HCT116 (cell line): ENCODE results near the gene TCIRG1. TPM values are rescaled to one million over a fixed set of nuclear protein-coding genes. Genes with fewer than 3 reads are reported as not detected.

Experiments
- ATAC-seq: fragments of 200-7000 bp; cut with Tn5 transposase; 2 replicates; pipeline ENCODE4 v1.9.1; 2020; ENCODE audit warnings: mild to moderate bottlenecking, moderate library complexity
- BruUV-seq: library from RNA; stranded (reverse); fragments of 400-500 nt; replicated peaks from 2 replicates; lab custom pipeline; 2021; lab: Mats Ljungman, UMichigan
- CTCF ChIA-PET: fragments of 300-600 bp; sonication (Branson Sonifier 250); formaldehyde crosslinking; loops from one replicate; lab custom pipeline; 2021; ENCODE audit warnings: antibody characterized with exemption; lab: Charles Lee
- POLR2A ChIA-PET: fragments of 300-600, 350-600 bp; sonication (Branson Sonifier 250); formaldehyde crosslinking; loops from one replicate; lab custom pipeline; 2021; ENCODE audit warnings: antibody characterized with exemption; lab: Charles Lee
- RAD21 ChIA-PET, 2 experiments: fragments of 300-600 bp; sonication (Branson Sonifier 250); formaldehyde crosslinking; loops; one replicate each; lab custom pipeline; 2023; ENCODE audit warnings: low total read pairs in 2 of 2; ENCODE audit not compliant: uncharacterized antibody in 2 of 2, unreplicated experiment in 2 of 2, low non-redundant PET in 1 of 2; lab: Charles Lee
- DNase-seq: peaks from one replicate; pipeline ENCODE4 v3.0.0-alpha.2; 2010; ENCODE audit warnings: low read depth, low spot score
- H2AFZ ChIP-seq: fragments of 200-600 bp; shearing (Covaris generic), sonication (generic); 2 replicates; pipeline ENCODE4 v1.6.1; 2017; ENCODE audit warnings: low read depth, mixed run types, mixed read lengths, antibody characterized with exemption, low read length; ENCODE audit not compliant: poor library complexity, severe bottlenecking
- H3K27ac ChIP-seq: 2 replicates; pipeline ENCODE4 v1.5.1; 2012; ENCODE audit warnings: low read depth, low read length
- H3K27me3 ChIP-seq: fragments of 200-600 bp; sonication (generic); 2 replicates; pipeline ENCODE4 v1.6.1; 2016; ENCODE audit warnings: mixed run types, low read length, mixed read lengths; ENCODE audit not compliant: insufficient read depth
- H3K36me3 ChIP-seq, 2 experiments: fragments of 200-500 bp in 1 of 2; fragments of 200-600 bp in 1 of 2; sonication (Bioruptor generic) in 1 of 2; sonication (generic) in 1 of 2; 2 replicates each; pipeline versions ENCODE4 v1.5.1 to v1.6.1; 2014 to 2016; ENCODE audit warnings: low read length in 2 of 2, inconsistent platforms in 1 of 2, mixed read lengths in 1 of 2, mixed run types in 1 of 2; ENCODE audit not compliant: insufficient read depth in 2 of 2, control insufficient read depth in 1 of 2
- H3K4me1 ChIP-seq, 2 experiments: fragments of 200-600 bp in 1 of 2; sonication (generic) in 1 of 2; 2 replicates each; pipeline versions ENCODE4 v1.5.1 to v1.6.1; 2012 to 2017; ENCODE audit warnings: low read length in 2 of 2, inconsistent platforms in 1 of 2, mild to moderate bottlenecking in 1 of 2, mixed read lengths in 1 of 2, mixed run types in 1 of 2, moderate library complexity in 1 of 2; ENCODE audit not compliant: insufficient read depth in 2 of 2, control insufficient read depth in 1 of 2
- H3K4me2 ChIP-seq: fragments of 200-600 bp; sonication (generic); 2 replicates; pipeline ENCODE4 v1.6.1; 2017; ENCODE audit warnings: mixed run types, low read length, mixed read lengths
- H3K4me3 ChIP-seq, 2 experiments: fragments of 200-600 bp in 1 of 2; sonication (generic) in 1 of 2; replicated peaks in 1 of 2; 2 replicates each; pipeline ENCODE4 v1.5.1; 2011 to 2016; ENCODE audit warnings: low read length in 2 of 2, control low read depth in 1 of 2, low read depth in 1 of 2, mild to moderate bottlenecking in 1 of 2, mixed read lengths in 1 of 2, mixed run types in 1 of 2
- H3K79me2 ChIP-seq: fragments of 200-600 bp; sonication (generic); 2 replicates; pipeline ENCODE4 v1.6.1; 2017; ENCODE audit warnings: mild to moderate bottlenecking, mixed run types, low read length, moderate library complexity, mixed read lengths; ENCODE audit not compliant: insufficient read depth
- H3K9ac ChIP-seq: fragments of 200-600 bp; sonication (generic); 2 replicates; pipeline ENCODE4 v1.6.1; 2016; ENCODE audit warnings: low read length, mixed read lengths
- H3K9me2 ChIP-seq: fragments of 200-600 bp; sonication (generic), shearing (Covaris generic); 2 replicates; pipeline ENCODE4 v1.6.1; 2017; ENCODE audit warnings: mixed run types, mild to moderate bottlenecking, moderate library complexity; ENCODE audit not compliant: insufficient read depth
- H3K9me3 ChIP-seq, 2 experiments: fragments of 200-500 bp in 1 of 2; fragments of 200-600 bp in 1 of 2; sonication (Bioruptor generic) in 1 of 2; sonication (generic) in 1 of 2; 2 replicates each; pipeline ENCODE4 v1.6.1; 2014 to 2017; ENCODE audit warnings: low read length in 2 of 2, mixed read lengths in 2 of 2, inconsistent platforms in 1 of 2, low read depth in 1 of 2, mild to moderate bottlenecking in 1 of 2, mixed run types in 1 of 2, moderate library complexity in 1 of 2; ENCODE audit not compliant: control insufficient read depth in 1 of 2, insufficient read depth in 1 of 2
- H4K20me1 ChIP-seq: fragments of 200-600 bp; sonication (generic), shearing (Covaris generic); 2 replicates; pipeline ENCODE4 v1.6.1; 2017; ENCODE audit warnings: mixed run types, mild to moderate bottlenecking, moderate library complexity; ENCODE audit not compliant: insufficient read depth
- CBX3 ChIP-seq: IDR thresholded peaks from 2 replicates; pipeline ENCODE4 v1.6.1; 2012; ENCODE audit warnings: low read depth
- CEBPB ChIP-seq: IDR thresholded peaks from 2 replicates; pipeline ENCODE4 v1.6.1; 2012; ENCODE audit warnings: low read depth
- EGR1 ChIP-seq: IDR thresholded peaks from 2 replicates; pipeline ENCODE4 v1.6.1; 2012; ENCODE audit warnings: low read depth
- ELF1 ChIP-seq: IDR thresholded peaks from 2 replicates; pipeline ENCODE4 v1.6.1; 2012; ENCODE audit warnings: low read depth, borderline replicate concordance
- EZH2 ChIP-seq: fragments of 200-600 bp; sonication (generic); IDR thresholded peaks from 2 replicates; pipeline ENCODE4 v1.6.1; 2017; ENCODE audit warnings: antibody characterized with exemption, mixed run types
- EZH2phosphoT487 ChIP-seq: fragments of 200-600 bp; IDR thresholded peaks from 2 replicates; pipeline ENCODE4 v1.6.1; 2018; ENCODE audit warnings: antibody characterized with exemption, borderline replicate concordance
- FOSL1 ChIP-seq: IDR thresholded peaks from 2 replicates; pipeline ENCODE4 v1.6.1; 2012; ENCODE audit warnings: low read depth
- JUND ChIP-seq: IDR thresholded peaks from 2 replicates; pipeline ENCODE4 v1.6.1; 2012
- POLR2A ChIP-seq: IDR thresholded peaks from 2 replicates; pipeline ENCODE4 v1.7.0; 2011; ENCODE audit warnings: borderline replicate concordance; ENCODE audit not compliant: insufficient read depth, insufficient read length; ENCODE audit errors: extremely low read depth
- POLR2AphosphoS5 ChIP-seq: IDR thresholded peaks from 2 replicates; pipeline ENCODE4 v1.6.1; 2011; ENCODE audit warnings: mild to moderate bottlenecking, low read depth, low read length, moderate library complexity
- SP1 ChIP-seq: IDR thresholded peaks from 2 replicates; pipeline ENCODE4 v1.6.1; 2012; ENCODE audit warnings: low read depth
- TCF7L2 ChIP-seq: IDR thresholded peaks from 2 replicates; pipeline ENCODE4 v1.7.0; 2011; ENCODE audit warnings: borderline replicate concordance, inconsistent platforms; ENCODE audit not compliant: insufficient read depth, insufficient read length; ENCODE audit errors: extremely low read depth
- YY1 ChIP-seq: IDR thresholded peaks from 2 replicates; pipeline ENCODE4 v1.6.1; 2011; ENCODE audit warnings: low read length, low read depth, moderate library complexity, mild to moderate bottlenecking; ENCODE audit not compliant: insufficient replicate concordance; ENCODE audit errors: extremely low read depth
- ZBTB33 ChIP-seq: IDR thresholded peaks from 2 replicates; pipeline ENCODE4 v1.6.1; 2011; ENCODE audit warnings: mild to moderate bottlenecking, low read length, moderate library complexity; ENCODE audit not compliant: insufficient replicate concordance; ENCODE audit errors: extremely low read depth
- ZFX ChIP-seq: fragments of 450-650 bp; IDR thresholded peaks from 2 replicates; pipeline ENCODE4 v1.6.1; 2017
- ZNF274 ChIP-seq: fragments of 200-500 bp; sonication (Bioruptor generic); IDR thresholded peaks from 2 replicates; pipeline ENCODE4 v1.6.1; 2014; ENCODE audit warnings: mild to moderate bottlenecking, low read depth, low read length, inconsistent platforms
- intact Hi-C: fragments of 100-400 bp; cut with micrococcal nuclease; formaldehyde crosslinking; loops from 2 replicates; pipeline ENCODE4 v1.10.0; 2022
- total RNA-seq: library from RNA; stranded (reverse); gene quantifications from one replicate; pipeline ENCODE4 v1.2.1, GENCODE V29; 2021; ENCODE audit not compliant: unreplicated experiment
- TF ChIP-seq, protein P1 (sequence below): IDR thresholded peaks from 2 replicates; pipeline ENCODE4 v1.6.1; 2012

TCIRG1 gene
- total RNA-seq, 1 experiment from 2014 or later: 101 TPM

DNA sequence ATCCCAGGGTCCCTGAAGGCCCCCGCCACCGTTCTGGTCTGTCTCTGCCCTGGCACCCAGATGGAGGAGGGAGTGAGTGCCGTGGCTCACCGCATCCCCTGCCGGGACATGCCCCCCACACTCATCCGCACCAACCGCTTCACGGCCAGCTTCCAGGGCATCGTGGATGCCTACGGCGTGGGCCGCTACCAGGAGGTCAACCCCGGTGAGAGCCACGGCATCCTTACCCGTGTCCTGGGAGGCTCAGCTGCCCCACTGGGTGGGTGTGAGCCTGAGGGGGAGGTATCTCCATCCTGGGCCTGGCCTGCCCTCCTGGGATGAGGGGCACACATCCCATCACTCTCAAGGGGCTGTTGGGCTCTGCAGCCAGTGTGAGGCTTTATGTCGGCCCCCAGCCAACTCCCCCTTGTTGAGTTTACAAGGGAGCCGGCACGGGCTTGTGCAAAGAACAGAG lies 6.1 kb downstream of the TCIRG1 start:
- Histone ChIP-seq H3K9me3 (no peaks in the 10 kb centered on the region), H3K4me2 (no peak overlapping the region), H3K4me1 (peaks cover 0 to 5% of the 10 kb centered on the region in 2 experiments; a peak in 2 of 4 replicates), H3K27me3 (no peaks in the 10 kb centered on the region), H3K36me3 (peaks cover 0 to 6% of the 10 kb centered on the region in 2 experiments; a peak in 2 of 4 replicates), H2AFZ (no peak overlapping the region), H3K9me2 (no peaks in the 10 kb centered on the region), H4K20me1 (no peaks in the 10 kb centered on the region), H3K9ac (no peak overlapping the region), H3K27ac (no peak overlapping the region), H3K4me3 (no peak overlapping the region), H3K79me2 (peaks cover 10% of the 10 kb centered on the region)
- BruUV-seq: no TSS peak
- no peak for DNase-seq
- ChIA-PET RAD21 (no interaction called here), POLR2A (no interaction called here), CTCF (no interaction called here)
- no peak for ATAC-seq
- intact Hi-C loops: no loop called here
- TF ChIP-seq EZH2phosphoT487: no peak
- TF ChIP-seq, protein P1, sequence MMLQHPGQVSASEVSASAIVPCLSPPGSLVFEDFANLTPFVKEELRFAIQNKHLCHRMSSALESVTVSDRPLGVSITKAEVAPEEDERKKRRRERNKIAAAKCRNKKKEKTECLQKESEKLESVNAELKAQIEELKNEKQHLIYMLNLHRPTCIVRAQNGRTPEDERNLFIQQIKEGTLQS: no peak
- TF ChIP-seq POLR2AphosphoS5: no peak
- no peak for TF ChIP-seq YY1
- TF ChIP-seq ZNF274: no peak
- no peak for TF ChIP-seq CBX3
- TF ChIP-seq SP1: no peak
- TF ChIP-seq CEBPB: no peak
- TF ChIP-seq EGR1: no peak
- TF ChIP-seq ZBTB33: no peak
- TF ChIP-seq POLR2A: no peak
- no peak for TF ChIP-seq JUND
- TF ChIP-seq TCF7L2: no peak
- TF ChIP-seq ELF1: no peak
- TF ChIP-seq ZFX: no peak
- TF ChIP-seq FOSL1: no peak
- TF ChIP-seq EZH2: no peak
